ENCODE measurements around the gene MAP3K15.

The MAP3K15 gene

GRCh38 chrX:19388064-19388679, 127.1 kb downstream of the MAP3K15 start:
- no peak for DNase-seq

DNA sequence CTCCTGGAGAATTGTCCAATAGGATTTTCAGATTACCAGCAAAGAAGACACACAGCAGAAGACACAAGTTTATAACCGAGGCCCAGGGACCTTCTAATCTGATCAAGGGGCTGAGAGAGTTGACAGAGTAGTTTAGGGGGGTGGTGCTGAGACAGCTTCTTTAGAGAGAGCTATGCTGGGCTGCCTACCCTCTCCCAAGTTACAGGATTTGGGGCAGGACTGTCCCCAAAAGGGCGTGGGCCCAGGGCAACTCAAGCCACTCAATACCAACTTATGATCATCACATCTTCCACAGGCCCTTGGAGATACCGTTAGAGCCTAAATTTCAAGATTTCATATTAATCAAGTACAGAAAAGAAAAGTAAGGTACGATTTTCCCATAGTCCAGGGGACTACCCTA, 128.6 kb downstream of the MAP3K15 start:
- DNase-seq, result no peak

GRCh38 chrX:19382555-19383145, 132.7 kb downstream of the MAP3K15 start:
- peak; percentile 71 for DNase-seq

DNA sequence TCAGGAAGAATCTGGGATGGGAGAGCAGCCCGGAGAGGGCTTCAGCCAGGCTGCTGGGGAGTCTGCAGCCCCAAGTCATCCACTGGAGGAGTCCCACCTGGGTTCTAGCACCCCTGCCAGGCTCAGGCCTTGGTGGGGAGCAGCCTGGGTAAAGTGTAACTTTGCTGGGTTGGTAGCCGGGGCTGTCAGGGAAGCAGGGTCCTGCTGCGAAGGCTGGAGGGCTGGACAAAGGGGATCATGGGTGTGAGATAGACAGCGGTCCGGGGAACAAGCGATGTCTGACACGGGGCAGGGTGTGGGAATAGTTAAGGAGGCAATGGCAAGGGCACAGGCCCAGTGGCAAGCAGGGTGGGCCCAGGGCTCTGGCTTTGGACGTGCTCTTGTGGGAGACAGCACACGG, 134.0 kb downstream of the MAP3K15 start:
- DNase-seq, result no peak

DNA sequence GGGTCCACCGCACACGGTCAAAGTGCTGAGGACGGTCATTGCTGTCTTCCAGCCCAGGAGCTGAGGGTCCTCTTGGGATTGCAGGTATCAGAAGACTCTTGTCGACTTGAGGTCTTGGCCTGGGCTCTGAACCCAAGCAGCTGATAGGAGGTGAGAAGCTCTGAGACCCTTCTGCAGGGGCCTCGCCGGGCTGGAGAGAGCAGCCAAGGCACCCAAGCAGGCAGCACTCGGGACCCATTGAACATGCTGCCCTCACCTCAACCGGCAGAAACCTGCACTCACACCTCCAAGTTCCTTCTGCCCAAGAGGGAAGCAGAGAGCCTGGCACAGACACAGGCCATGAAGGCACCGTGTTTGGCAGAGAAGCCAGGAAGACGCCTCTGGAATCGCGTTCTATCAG, 137.5 kb downstream of the MAP3K15 start:
- DNase-seq, result no peak

DNA sequence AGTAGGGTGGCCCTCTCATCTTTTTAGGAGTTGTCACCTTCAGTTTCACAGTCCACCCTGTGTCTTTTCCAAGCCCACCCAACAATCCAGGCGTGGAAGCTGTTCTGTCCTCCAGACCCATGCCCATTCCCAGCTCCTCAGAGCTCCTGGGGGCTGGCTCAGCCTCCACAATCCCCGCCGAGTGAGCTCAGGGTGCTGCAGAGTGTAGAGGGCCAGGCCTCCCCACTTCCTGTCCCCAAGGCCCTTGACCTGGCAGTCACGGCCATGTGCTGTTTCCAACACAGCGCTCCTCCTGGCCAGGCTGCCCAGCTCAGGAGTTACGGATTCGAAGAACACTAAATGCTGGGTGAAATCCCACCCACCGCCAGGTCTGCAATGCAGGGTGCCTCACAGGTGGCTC, 139.8 kb downstream of the MAP3K15 start:
- no peak for DNase-seq

- DNase-seq, result no peak
Measured at GRCh38 chrX:19373351-19373891, 141.9 kb downstream of the MAP3K15 start.

- DNase-seq, result peak; percentile 56
Measured at GRCh38 chrX:19372547-19373331, 142.6 kb downstream of the MAP3K15 start.

GRCh38 chrX:19372170-19372546, 143.2 kb downstream of the MAP3K15 start:
- peak; percentile 75 for DNase-seq

- no peak for DNase-seq
Measured at GRCh38 chrX:19370061-19370460, 145.2 kb downstream of the MAP3K15 start.

DNA sequence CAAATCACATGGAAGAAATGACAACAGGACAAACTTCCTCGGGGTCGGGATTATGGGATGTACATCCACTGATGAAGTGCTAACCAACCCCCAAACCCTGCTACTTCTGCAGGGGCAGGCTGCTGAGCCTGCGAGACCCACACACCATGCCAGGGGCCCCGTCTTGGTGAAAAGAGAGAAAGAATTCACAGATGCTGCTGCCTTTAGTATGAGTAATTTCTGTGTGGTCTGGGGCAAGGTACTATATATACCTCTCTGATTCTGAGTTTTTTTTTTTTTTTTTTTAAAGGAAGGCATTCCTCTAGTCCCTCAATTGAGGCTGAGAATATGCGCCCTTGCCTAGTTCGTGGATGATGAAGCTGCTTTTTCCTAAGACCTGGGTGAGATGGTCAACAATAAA, 146.7 kb downstream of the MAP3K15 start:
- DNase-seq, result no peak

DNA sequence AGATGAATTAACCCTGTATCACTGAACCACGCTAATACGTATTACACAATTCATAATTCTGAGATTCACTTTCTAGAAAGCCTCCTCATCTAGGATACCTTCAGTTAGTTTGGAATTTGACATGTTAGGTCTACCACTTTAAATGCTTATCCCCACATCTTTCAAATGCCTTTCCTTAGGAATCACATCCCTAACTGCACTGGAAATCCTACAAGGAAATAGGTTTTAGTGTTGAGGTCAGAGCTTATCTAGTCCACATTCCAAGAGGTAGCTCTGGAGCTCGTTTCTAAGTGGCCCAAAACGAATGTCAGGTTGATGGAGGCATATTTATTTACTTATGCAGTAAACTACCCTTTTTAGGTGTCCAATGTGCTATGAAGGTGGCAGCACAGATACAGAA, 153.6 kb downstream of the MAP3K15 start:
- DNase-seq, result no peak

DNA sequence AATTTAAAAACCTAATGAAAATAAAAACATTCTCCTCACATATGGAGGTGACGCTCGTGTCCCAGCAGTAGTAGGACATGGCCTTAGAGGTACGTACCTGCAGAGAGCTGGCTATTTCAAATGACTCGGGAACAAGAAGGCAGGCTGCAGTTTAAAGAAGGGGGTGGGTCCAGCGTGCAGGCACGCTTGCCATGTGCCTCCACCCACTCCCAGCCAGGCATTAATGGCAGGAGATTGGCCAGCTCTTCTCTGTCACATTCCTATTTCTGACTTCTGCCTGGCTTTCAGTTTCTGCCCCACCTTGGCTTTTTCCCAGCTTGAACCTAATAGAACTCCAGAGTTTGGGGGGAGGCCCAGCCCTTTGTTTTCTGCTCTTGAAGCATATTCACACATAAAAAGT, 154.4 kb downstream of the MAP3K15 start:
- no peak for DNase-seq

DNA sequence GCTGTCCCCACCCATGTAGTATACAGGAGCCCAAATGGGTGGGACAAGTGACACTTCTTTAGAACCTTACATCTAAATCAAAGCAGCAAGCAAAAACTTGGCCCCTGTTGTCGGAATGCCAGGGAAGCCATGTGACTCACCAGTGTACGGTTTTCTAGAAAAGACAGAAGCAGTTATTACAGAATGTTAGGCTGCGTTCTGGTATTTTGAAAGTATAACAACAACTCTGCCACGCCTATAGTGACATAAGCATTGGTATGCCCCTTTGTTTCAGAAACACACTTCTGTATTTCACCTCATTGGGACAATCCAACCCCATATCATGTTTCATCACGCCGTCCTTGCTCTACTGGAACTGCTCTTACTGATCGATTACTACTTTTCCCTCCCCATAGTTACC, 156.8 kb downstream of the MAP3K15 start:
- DNase-seq, result no peak

- DNase-seq, result no peak
Measured at GRCh38 chrX:19354625-19355024, 160.7 kb downstream of the MAP3K15 start.

GRCh38 chrX:19350941-19351384, 164.3 kb downstream of the MAP3K15 start:
- DNase-seq, result no peak

DNA sequence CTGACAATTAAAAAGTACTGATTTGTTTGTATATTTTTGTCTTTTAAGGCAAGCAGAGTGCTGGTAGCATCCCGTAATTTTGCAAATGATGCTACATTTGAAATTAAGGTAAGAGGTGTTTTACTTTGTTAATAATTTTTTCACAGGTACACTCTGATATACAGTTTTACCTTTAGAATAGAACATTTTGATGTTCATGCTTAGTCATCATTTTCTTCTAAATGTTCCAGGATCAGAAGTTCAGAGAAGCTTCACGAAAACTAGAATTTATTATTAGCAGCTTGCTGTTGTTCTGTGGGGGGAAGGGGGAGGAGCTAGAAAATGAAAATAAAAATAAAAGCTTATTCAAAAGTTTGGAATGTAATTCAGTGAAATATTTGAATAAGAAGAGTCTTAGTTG, 166.0 kb downstream of the MAP3K15 start:
- DNase-seq, result no peak

DNA sequence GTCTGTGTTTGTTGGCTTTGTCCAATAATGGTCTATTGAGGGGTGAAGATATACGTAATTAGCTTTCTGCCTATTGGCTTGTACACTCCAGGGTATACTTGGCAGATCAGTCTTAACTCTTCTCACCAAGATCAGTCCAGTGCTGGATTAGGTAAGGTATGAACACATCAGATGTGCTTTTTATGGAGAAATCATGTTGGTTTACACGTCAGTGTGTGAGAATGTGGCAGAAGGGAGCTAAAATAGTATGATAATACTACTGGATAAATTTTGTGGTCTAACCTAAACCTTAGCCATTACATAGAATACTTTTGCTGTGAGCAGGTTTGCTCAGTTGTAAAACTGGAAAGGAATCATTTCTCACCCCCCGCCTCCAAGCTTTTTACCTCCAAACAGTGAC, 167.4 kb downstream of the MAP3K15 start:
- no peak for DNase-seq

DNA sequence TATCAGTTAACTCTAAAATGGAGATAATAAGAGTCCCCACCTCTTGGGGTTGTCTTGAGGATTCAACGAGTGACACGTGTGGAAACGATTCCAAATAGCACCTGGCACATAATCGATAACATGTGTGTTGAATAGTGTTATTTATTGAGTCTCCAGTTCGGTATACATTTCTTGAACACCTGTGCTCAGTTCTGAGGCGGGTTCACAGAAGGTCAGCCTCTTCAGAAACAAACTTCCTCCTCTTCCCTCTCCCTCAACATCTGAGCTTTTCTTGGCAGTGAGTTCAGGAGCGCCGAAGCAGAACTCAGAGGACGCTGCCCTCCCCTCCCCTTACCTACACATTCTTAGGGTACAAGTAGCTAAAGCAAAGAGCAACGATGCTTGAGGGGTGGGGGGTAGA, 170.6 kb downstream of the MAP3K15 start:
- no peak for DNase-seq

DNA sequence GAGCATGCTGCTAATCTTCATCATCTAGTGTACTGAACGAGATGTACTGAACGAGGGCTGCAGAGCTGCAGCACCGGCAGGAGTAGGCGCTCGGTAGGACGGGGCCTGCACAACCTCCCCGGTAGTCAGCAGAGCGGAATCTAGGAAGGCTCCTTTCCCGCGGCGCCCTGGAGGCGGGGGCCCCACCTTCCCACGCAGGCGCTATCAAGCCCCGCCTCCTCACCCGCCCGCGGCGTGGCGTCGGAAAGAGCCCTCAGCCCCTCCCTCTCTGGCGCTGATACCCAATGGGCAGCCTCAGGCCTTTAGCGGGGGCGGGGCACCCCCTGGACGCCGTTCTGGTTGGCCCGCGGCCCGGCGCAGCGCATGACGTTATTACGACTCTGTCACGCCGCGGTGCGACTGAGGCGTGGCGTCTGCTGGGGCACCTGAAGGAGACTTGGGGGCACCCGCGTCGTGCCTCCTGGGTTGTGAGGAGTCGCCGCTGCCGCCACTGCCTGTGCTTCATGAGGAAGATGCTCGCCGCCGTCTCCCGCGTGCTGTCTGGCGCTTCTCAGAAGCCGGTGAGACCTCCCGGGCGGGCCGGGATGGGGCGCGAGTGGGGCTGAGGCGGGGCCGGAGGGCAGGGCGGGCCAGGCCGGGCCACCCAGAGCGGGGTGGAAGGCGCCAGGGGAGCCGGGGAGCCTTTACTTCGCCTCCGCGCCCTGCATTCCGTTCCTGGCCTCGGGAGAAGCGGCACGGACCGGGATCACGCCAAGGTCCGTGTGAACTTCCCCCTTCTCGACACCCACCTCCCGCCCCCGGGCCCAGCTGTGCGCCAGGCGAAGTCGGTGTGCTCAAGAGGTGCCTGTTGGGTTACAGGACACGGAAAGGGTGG, 171.5 kb downstream of the MAP3K15 start, which contains the start of gene PDHA1:
Gene PDHA1 (plus strand): TSS at position 393 of the 874 bp plus-strand sequence. CDS start 111 bp downstream, at position 504.
- peak; percentile 91 for DNase-seq

GRCh38 chrX:19343085-19343534, 172.2 kb downstream of the MAP3K15 start:
- no peak for DNase-seq

DNA sequence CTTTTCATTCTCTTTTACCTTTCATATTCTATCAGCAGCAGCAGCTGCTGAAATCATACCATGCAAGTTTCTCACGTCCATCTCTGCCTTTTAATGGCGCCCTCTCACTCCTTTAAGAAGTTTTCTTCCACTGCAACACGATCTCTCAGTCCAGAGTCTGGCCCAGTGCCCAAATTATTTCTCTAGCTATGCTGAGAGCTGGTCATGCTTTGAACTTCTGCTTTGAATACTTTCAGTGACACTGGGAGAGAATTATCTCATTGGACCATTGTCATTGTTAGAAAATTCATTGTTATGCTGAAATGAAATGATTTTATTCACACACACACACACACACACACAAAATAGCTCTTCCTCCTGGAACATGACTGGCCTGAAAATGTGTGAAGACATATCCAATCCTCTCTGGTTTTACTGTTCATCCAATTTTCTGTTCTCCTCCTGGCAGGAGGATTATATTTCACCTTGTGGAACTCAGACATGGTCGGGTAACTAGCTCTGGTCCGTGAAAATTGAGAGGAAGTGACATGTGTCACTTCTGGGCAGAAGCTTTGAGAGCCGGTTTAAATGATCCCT, 172.9 kb downstream of the MAP3K15 start:
- DNase-seq, result no peak

All from activated CD8-positive, alpha-beta memory T cell treated with anti-CD3 and anti-CD28 coated beads, Interleukin-2, amount 50 U/mL, for 48 hours (primary cell).